LoVo (cell line): ENCODE results near the gene LBR.

Experiments used
- DNase-seq: peaks from one replicate; pipeline ENCODE4 v3.0.0-alpha.2; 2016; ENCODE audit warnings: low spot score

LBR gene

GRCh38 chr1:225464851-225465792 is 37.3 kb upstream of the LBR start:
- DNase-seq, result no peak

DNA sequence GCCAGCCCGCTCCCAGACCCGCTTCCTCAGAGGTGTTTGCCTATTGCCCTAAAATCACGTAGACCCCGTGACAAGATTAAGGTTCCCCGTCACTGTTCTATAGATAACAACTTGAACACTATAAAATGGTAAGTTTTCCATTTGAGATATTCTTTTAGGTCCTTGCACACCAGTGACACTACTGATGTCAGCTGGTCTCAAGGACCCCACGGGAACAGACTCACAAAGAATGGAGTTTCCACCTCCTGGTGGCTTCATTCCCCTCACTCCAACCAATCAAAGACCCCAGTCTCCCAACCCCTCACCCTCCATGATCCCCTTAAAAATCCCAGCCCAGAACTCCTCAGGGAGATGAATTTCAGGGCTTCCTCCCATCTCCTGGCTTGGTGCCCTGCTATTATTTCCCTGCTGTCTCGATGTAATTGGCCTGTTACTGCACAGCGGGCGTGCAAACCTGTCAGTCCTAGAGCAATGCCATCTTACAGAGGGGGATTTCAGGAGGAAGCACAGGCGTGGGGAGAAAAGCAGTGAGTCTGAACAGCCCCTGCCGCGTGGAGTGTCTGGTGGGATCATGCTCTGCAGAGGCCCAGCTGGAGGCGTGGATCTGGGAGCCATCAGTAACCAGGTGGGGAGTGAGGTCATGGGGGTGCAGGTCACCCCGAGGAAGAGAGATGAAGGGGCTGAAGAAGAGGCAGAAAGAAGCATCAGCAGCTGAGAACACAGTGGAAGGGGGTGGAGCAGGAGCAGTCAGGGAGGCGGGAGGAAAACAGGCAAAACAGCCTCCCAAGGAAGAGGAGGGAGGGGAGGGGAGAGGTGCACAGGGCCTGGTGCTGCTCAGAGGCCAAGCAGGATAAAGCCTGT is 35.1 kb upstream of the LBR start:
- DNase-seq, result no peak

GRCh38 chr1:225462429-225462713 is 34.5 kb upstream of the LBR start:
- DNase-seq, result no peak

DNA sequence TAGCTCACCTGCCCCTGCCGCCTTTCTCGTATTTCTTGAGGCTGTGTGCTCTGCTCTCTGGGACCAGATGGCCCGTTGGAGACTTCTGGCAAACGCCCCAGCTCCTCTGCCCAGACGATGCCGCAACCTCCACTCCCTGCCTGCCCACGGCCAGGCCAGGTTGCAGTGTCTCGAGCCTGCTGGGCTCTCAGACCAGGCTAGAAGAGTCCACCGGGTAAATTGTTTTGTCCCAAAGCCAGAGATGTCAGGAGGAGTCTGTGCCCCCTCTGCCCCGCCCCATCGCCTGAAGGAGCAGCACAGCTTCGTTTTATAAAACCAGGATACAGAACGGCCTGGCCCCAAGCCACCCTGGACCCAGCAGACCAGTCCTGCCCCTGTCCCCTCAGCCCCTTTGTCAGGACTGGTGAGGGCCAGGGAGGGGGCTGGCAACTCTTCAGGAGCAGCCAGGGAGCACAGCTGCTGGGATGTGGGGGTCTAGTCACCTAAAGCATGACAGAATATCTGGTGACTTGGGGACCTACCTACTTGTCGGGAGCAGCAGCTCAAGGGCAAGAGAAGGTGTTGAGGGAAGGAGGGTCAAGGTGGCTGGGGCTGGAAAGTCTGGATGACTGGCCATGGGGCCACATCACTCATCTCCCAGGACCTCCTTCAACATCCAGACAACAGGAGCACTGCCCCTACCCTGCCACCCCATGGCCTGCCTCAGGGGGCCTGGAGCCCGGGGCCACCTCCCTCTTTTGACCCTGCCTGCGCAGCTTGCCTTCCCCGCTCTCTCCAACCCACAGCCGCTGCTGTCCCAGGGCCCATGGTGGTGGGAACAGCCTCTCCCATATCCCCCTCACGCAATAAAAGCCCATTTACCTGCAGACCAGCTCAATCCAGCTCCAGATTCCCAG is 33.9 kb upstream of the LBR start:
- no peak for DNase-seq

DNA sequence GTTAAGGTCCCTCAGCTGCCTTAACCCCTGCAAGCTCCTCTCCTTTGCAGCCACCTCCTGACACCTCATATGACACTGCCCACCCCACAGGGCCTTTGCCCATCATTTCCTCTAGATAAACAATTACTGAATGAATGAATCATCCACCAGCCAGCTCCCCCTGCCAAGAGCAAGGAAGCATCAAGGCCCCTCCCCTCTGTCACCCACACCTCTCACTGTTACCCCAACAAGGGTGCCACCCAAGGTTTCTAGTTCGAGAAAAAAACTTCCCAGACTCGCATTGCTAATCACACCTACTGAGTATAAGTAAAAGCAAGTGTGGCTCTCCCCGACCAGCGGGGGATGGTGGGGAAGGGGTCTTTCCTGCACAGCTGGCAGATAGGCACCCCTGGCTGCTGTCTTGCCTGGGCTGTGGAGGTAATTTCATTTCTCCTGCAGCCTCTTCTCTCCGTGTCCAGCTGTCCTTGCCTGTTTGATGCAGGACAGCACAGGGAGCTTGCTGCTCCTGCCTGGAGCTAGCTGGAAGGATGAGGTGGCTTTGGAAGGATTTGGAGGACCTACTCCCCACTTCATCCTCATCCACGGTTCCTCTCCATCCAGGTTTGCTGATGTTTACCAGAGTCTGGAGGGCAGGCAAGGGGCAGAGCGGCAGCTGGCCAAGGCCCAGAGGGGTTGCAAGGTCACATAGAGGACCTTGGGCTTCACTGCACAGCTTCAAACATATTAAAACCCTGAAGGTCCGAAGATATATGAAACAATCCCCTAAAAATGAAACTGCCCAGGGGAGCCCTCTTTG is 33.1 kb upstream of the LBR start:
- no peak for DNase-seq

- no peak for DNase-seq
Measured at GRCh38 chr1:225460021-225460736, 32.3 kb upstream of the LBR start.

DNA sequence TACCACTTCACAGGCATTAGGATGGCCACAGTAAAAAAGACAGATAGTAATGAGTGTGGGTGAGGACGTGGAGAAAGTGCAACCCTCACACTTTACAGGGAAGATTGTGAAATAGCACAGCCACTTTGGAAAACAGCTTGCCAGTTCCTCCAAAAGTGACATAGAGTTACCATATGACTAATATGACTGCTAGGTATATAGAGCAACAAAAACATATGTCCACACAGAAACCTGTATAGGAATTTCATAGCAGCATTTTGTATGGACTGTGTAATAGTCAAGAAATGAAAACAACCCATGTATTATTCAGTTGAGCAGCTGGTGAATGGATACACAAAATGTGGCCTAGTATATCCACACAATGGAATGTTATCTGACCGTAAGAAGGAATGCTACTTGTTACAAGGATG is 30.4 kb upstream of the LBR start:
- no peak for DNase-seq

DNA sequence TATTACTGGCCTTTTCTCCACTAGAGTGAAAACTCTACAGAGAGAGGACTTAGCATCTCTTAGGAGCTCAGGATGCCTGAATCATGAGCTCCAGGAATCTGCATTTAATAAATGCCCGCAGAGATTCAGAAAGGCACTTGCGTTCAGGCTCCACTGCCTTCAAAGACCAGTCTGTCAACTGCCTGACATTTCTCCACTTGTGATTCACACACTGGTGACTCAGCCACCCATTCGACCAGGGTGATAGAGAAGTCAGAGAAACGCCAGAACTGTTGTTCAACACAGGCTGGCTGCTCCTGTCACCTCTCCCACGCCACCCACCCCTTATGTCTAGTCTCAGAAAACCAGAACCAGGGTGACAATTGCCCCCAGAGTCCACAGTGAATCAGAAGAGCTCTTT is 26.9 kb upstream of the LBR start:
- DNase-seq, result peak; percentile 66

GRCh38 chr1:225453797-225454648 is 26.2 kb upstream of the LBR start:
- peak; percentile 28 for DNase-seq

- DNase-seq, result no peak
Measured at GRCh38 chr1:225451840-225452515, 24.1 kb upstream of the LBR start.

- DNase-seq, result peak; percentile 5
Measured at GRCh38 chr1:225451340-225451739, 23.5 kb upstream of the LBR start.

GRCh38 chr1:225450491-225451191 is 22.8 kb upstream of the LBR start:
- no peak for DNase-seq

DNA sequence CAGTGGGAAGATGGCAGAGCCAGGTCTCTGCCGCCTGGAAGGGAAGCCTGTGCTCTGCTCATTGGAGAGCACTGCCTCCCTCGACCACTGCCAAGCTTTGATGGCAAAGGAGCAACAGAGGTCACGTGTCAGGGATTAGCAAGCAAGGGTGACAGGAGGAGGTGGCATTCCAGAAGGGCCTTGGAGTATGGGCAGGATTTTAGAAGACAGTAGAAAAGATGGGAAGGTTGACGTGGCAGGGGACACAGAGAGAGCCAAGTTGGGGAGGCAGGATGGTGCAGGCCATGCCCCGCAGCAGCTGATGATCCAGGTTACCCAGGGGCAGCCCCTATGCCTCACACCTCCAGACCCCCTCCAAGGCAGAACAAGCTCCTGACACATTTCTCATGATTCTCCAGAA is 21.9 kb upstream of the LBR start:
- no peak for DNase-seq

DNA sequence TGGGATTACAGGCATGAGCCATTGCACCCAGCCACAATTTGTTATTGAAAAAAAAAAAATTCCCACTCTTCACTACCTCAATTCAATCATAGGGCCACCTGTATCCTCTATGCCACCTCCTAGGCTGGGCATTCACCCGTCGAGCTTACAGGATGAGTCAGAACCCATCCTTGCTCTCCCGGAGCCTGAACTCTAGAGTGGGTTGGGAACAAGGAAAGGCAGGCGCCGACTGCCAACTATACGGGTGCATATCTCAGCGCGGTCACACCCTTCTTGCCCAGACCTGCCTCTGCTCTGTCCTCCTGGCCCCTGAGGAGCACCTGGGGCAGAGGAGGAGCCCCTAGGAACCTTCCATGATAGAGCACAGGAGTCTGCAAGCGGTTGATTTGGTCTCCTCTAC is 21.4 kb upstream of the LBR start:
- peak; percentile 95 for DNase-seq

DNA sequence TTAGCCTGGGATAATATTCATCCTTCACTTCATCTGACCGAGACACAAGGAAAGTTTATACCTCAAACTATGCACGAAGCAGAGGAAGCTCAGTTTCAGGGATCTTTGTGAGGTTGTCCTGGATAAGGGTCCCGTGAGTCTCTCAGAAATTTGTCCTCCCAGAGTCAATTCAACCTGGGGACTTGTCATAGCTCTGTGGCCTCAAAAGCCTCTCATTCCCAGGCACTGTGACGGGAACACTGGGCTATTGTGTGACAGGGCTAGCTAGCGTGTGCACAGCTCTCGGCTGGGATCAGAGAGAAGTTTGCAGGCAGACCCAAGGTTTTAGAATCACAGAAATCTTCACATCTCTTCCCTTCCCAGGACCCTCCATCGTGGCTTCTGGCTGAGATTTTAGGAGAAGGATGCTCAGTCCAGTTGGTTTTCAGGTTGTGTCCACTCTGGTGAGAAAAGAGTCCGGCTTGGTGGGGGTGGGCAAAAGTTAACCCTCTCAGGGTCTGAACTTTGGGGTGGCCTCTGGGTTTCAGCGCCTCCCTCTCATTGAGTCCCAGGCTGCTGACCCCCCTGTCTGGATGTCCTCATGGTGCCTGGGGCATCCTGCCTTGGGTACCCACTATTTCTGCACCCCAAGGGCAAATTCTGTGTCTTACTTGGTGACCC is 20.4 kb upstream of the LBR start:
- DNase-seq, result no peak

DNA sequence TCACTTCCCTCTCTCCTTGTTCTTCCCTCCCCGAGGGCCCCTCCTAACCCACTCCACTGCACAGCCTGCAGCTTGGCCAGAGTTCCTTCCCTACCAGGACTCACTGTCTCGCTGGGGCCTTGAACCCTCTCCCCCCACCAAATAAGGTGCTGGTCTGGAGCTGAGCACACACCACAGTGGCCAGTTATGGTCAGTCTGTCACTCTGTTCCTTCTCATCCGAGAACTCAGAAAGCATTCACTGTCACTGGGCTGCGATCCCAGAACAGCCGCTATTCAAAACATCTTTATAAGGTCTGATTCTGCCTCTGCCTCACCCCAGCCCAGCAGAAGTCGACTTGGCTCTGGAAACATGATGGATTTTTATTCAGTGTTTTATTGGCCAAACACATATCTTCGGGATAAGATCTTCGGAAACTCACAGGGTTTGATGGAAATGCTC is 19.8 kb upstream of the LBR start:
- DNase-seq, result no peak

GRCh38 chr1:225446981-225447615 is 19.3 kb upstream of the LBR start:
- DNase-seq, result no peak

GRCh38 chr1:225446595-225446960 is 18.7 kb upstream of the LBR start:
- DNase-seq, result no peak
